Astrocyte (in vitro differentiated cells and primary cell): ENCODE measurements around the gene ANKH.

Source experiments
- CTCF ChIP-seq: IDR thresholded peaks from 2 replicates; pipeline ENCODE4 v1.5.1; 2011; ENCODE audit warnings: low read depth, mild to moderate bottlenecking, inconsistent platforms, low read length, moderate library complexity; ENCODE audit not compliant: insufficient read depth
- EZH2 ChIP-seq: IDR thresholded peaks from 2 replicates; pipeline ENCODE4 v1.6.1; 2012; ENCODE audit warnings: mild to moderate bottlenecking, low read length, inconsistent platforms; ENCODE audit not compliant: insufficient read depth

GRCh38 chr5:14787801-14788579, 83.6 kb downstream of the ANKH start:
- TF ChIP-seq EZH2 = no peak
- no peak for TF ChIP-seq CTCF
